HepG2 (cell line): ENCODE results near the gene CTIF. TPM values are rescaled to one million over a fixed set of nuclear protein-coding genes. Genes with fewer than 3 reads are reported as not detected.

Source experiments
- ATAC-seq: fragments of 200-7000 bp; cut with Tn5 transposase; 3 replicates; pipeline ENCODE4 v1.9.1; 2020; ENCODE audit warnings: mild to moderate bottlenecking, moderate library complexity
- BruUV-seq: library from RNA; stranded (reverse); fragments of 400-500 nt; replicated peaks from 2 replicates; lab custom pipeline; 2021; lab: Mats Ljungman, UMichigan
- CTCF ChIA-PET: fragments of 300-600 bp; formaldehyde crosslinking; extraction: SDS; loops from one replicate; lab custom pipeline; 2021; ENCODE audit warnings: low total read pairs, inconsistent platforms, low intra/inter-chr PET ratio; lab: Yijun Ruan, JAX
- POLR2A ChIA-PET: fragments of 350-600 bp; sonication (Branson Sonifier 250); formaldehyde crosslinking; loops from one replicate; lab custom pipeline; 2020; ENCODE audit warnings: antibody characterized with exemption, inconsistent platforms; lab: Yijun Ruan, JAX
- DNase-seq: peaks from one replicate; pipeline ENCODE4 v3.0.0-alpha.2; 2015; ENCODE audit warnings: low spot score
- FAIRE-seq: peaks from 3 replicates; lab custom pipeline; 2011; peaks lifted over from hg19 to GRCh38; lab: Jason Lieb, UNC
- H2AFZ ChIP-seq: one replicate; pipeline ENCODE4 v1.6.1; 2011; ENCODE audit warnings: low read length, inconsistent platforms
- H3K27ac ChIP-seq: fragments of 300-600 bp; 3 replicates; pipeline ENCODE4 v1.8.0; 2011; ENCODE audit warnings: mixed run types, mild to moderate bottlenecking, mixed read lengths, low read length, inconsistent platforms; ENCODE audit not compliant: insufficient read depth; ENCODE audit errors: extremely low read length
- H3K27me3 ChIP-seq, 2 experiments: fragments of 200-600 bp in 1 of 2; 2 replicates in 1 of 2; 3 replicates in 1 of 2; pipeline versions ENCODE4 v1.6.0 to v1.8.0; 2011; ENCODE audit warnings: low read length in 2 of 2, mild to moderate bottlenecking in 2 of 2, moderate library complexity in 2 of 2, inconsistent platforms in 1 of 2; ENCODE audit not compliant: insufficient read depth in 2 of 2, control insufficient read depth in 1 of 2
- H3K36me3 ChIP-seq, 2 experiments: fragments of 200-600 bp in 1 of 2; replicated peaks in 1 of 2; 2 replicates in 1 of 2; 3 replicates in 1 of 2; pipeline versions ENCODE4 v1.5.1 to v1.8.0; 2011; ENCODE audit warnings: low read length in 2 of 2, inconsistent platforms in 1 of 2; ENCODE audit not compliant: insufficient read depth in 2 of 2, control insufficient read depth in 1 of 2
- H3K4me1 ChIP-seq: 2 replicates; pipeline ENCODE4 v1.5.1; 2012; ENCODE audit warnings: low read length, inconsistent platforms; ENCODE audit not compliant: insufficient read depth
- H3K4me2 ChIP-seq: 2 replicates; pipeline ENCODE4 v1.6.0; 2011; ENCODE audit warnings: low read depth, low read length, inconsistent platforms
- H3K4me3 ChIP-seq, 3 experiments: fragments of 200-600 bp in 1 of 3; sonication (generic), shearing (Covaris generic) in 1 of 3; replicated peaks in 1 of 3; 2 replicates each; pipeline ENCODE4 v1.5.1; 2011 to 2016; ENCODE audit warnings: low read length in 3 of 3, inconsistent platforms in 2 of 3, low read depth in 2 of 3, mild to moderate bottlenecking in 2 of 3, control low read depth in 1 of 3, mixed read lengths in 1 of 3; ENCODE audit not compliant: insufficient read depth in 1 of 3
- H3K79me2 ChIP-seq: one replicate; pipeline ENCODE4 v1.6.1; 2011; ENCODE audit warnings: low read length, inconsistent platforms; ENCODE audit not compliant: insufficient read depth
- H3K9ac ChIP-seq: 2 replicates; pipeline ENCODE4 v1.6.0; 2011; ENCODE audit warnings: mild to moderate bottlenecking, low read depth, low read length, inconsistent platforms; ENCODE audit not compliant: insufficient read depth
- H3K9me3 ChIP-seq: 2 replicates; pipeline ENCODE4 v1.5.1; 2012; ENCODE audit warnings: mild to moderate bottlenecking, low read length
- H4K20me1 ChIP-seq: 2 replicates; pipeline ENCODE4 v1.6.0; 2011; ENCODE audit warnings: inconsistent platforms, mild to moderate bottlenecking, low read length, moderate library complexity; ENCODE audit not compliant: insufficient read depth
- HMGA1 ChIP-seq: sonication (generic); formaldehyde crosslinking; conservative IDR thresholded peaks from 2 replicates; pipeline ENCODE4 v1.4.0; 2020; ENCODE audit warnings: missing genetic modification reagents
- RBFOX2 ChIP-seq: fragments of 200-400 bp; formaldehyde crosslinking; IDR thresholded peaks from 2 replicates; pipeline ENCODE4 v1.6.1; 2017; ENCODE audit warnings: low read depth, mild to moderate bottlenecking, low read length
- RXRB ChIP-seq: IDR thresholded peaks from 2 replicates; pipeline ENCODE4 v1.6.1; 2016; ENCODE audit warnings: borderline replicate concordance, missing genetic modification reagents, missing compliant biosample characterization
- SMC3 ChIP-seq: IDR thresholded peaks from 2 replicates; pipeline ENCODE4 v1.6.1; 2011; ENCODE audit warnings: low read length, improper control_type of control experiment
- TEAD3 ChIP-seq: optimal IDR thresholded peaks from 2 replicates; pipeline ENCODE3; 2016; ENCODE audit warnings: borderline replicate concordance
- ZBTB7B ChIP-seq: sonication (generic); formaldehyde crosslinking; IDR thresholded peaks from 2 replicates; pipeline ENCODE4 v1.4.0; 2020; ENCODE audit warnings: missing genetic modification reagents
- ZNF3 ChIP-seq: IDR thresholded peaks from 2 replicates; pipeline ENCODE4 v1.7.0; 2017; ENCODE audit warnings: inconsistent platforms
- ZNF33A ChIP-seq: sonication (generic); formaldehyde crosslinking; IDR thresholded peaks from 2 replicates; pipeline ENCODE4 v1.5.1; 2020; ENCODE audit warnings: missing genetic modification reagents, mild to moderate bottlenecking, moderate library complexity, borderline replicate concordance
- ZNF33B ChIP-seq: sonication (generic); formaldehyde crosslinking; IDR thresholded peaks from 2 replicates; pipeline ENCODE4 v1.5.1; 2020; ENCODE audit warnings: mild to moderate bottlenecking, missing genetic modification reagents
- ZNF556 ChIP-seq: sonication (generic); formaldehyde crosslinking; IDR thresholded peaks from 2 replicates; pipeline ENCODE4 v1.4.0; 2020; ENCODE audit warnings: mild to moderate bottlenecking, missing genetic modification reagents, borderline replicate concordance
- ZNF562 ChIP-seq: sonication (generic); formaldehyde crosslinking; IDR thresholded peaks from 2 replicates; pipeline ENCODE4 v1.8.0; 2022; ENCODE audit warnings: missing genetic modification reagents, borderline replicate concordance
- ZSCAN22 ChIP-seq: sonication (generic); formaldehyde crosslinking; IDR thresholded peaks from 2 replicates; pipeline ENCODE4 v1.4.0; 2020; ENCODE audit warnings: mild to moderate bottlenecking, missing genetic modification reagents
- ZSCAN29 ChIP-seq: sonication (generic); formaldehyde crosslinking; conservative IDR thresholded peaks from 2 replicates; pipeline ENCODE4 v1.4.0; 2020; ENCODE audit warnings: mild to moderate bottlenecking, missing genetic modification reagents
- WGBS: methylation state at CpG from one replicate; pipeline ENCODE4 v1.1.6; 2017; ENCODE audit warnings: low lambda C conversion rate; 5-methylcytosine and 5-hydroxymethylcytosine counted together
- in situ Hi-C: cut with HindIII; loops from 2 replicates; pipeline ENCODE4 v1.10.0; 2017; ENCODE audit warnings: low pct_unique_long_range_greater_than_20kb; ENCODE audit not compliant: extremely low pct_ligation_motif_present
- intact Hi-C: fragments of 100-400 bp; cut with micrococcal nuclease; formaldehyde crosslinking; loops from one replicate; pipeline ENCODE4 v1.10.0; 2022; ENCODE audit not compliant: unreplicated experiment
- polyA plus RNA-seq, 8 experiments: library from polyadenylated mRNA; depleted of rRNA in 3 of 8; stranded (reverse) in 7 of 8; unstranded in 1 of 8; fragments of >200 nt; fragmentation: Illumina TruSeq in 4 of 8; extraction: Trizol in 4 of 8; gene quantifications; 2 replicates each; pipeline versions ENCODE4 v1.2.1 to v1.2.3, GENCODE V29; 2011 to 2016; ENCODE audit warnings: low read depth in 4 of 8, missing spikeins in 1 of 8, mixed read lengths in 1 of 8; ENCODE audit not compliant: insufficient read depth in 1 of 8
- total RNA-seq, 5 experiments: library from RNA; depleted of rRNA; stranded (reverse); fragments of >200 nt; fragmentation: Illumina TruSeq; extraction: Trizol; gene quantifications; 2 replicates each; pipeline ENCODE4 v1.2.3, GENCODE V29; 2016; ENCODE audit warnings: low read depth in 1 of 5
- TF ChIP-seq, protein P1 (sequence below): IDR thresholded peaks from 2 replicates; pipeline ENCODE4 v1.6.1; 2012; ENCODE audit warnings: inconsistent platforms
- TF ChIP-seq, protein P2 (sequence below): sonication (generic); formaldehyde crosslinking; IDR thresholded peaks from 2 replicates; pipeline ENCODE4 v1.4.0; 2020; ENCODE audit warnings: mild to moderate bottlenecking, low read depth, missing genetic modification reagents
- TF ChIP-seq, protein P3 (sequence below): IDR thresholded peaks from 2 replicates; pipeline ENCODE4 v1.6.1; 2016; ENCODE audit warnings: mild to moderate bottlenecking
- TF ChIP-seq, protein P4 (sequence below): sonication (generic); formaldehyde crosslinking; conservative IDR thresholded peaks from 2 replicates; pipeline ENCODE4 v1.4.0; 2020; ENCODE audit warnings: missing genetic modification reagents

Gene CTIF
- total and polyA plus RNA-seq, 2 of the 13 experiments (the other 11 are each of a cell fraction or from before 2014, with no cell fraction given), result 18.2 to 28.0 TPM

DNA sequence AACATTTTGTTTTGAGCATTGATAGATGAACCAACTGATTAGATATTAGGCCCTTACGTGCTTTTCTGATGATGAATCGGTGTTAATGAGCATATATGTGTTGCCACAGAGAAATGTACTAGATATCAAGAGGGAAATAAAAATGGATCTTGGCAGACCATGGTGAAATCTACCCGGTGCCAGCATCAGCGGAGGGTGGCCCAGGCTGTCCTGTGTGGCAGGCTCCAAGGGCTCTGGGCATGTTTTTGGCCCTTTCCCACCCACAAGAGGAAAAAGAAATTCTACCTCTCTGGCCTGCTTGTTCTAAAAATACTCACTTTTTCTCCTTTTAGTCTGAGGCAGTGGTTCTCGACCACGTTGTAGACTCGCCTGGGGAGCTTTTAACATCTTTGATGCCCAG is 154.2 kb downstream of the CTIF start:
- WGBS, result 97% methylated on average over 7 of the region's 7 CpGs
- ATAC-seq (no peak), DNase-seq (no peak), FAIRE-seq (no peak)
- ChIA-PET POLR2A (no interaction called here), CTCF (no interaction called here)
- H3K4me1 ChIP-seq, result peaks cover 8% of the 10 kb centered on the region
- no peaks in the 10 kb centered on the region for H3K79me2 ChIP-seq
- no peak overlapping the region for H3K27ac ChIP-seq
- peaks cover 4 to 33% of the 10 kb centered on the region in 2 experiments for H3K36me3 ChIP-seq
- no peaks in the 10 kb centered on the region for H3K9me3 ChIP-seq
- H3K27me3 ChIP-seq, result no peaks in the 10 kb centered on the region
- intact Hi-C loops, result no loop called here
- H3K4me2 ChIP-seq, result no peak overlapping the region
- no peak overlapping the region for H3K4me3 ChIP-seq
- no peak overlapping the region for H2AFZ ChIP-seq
- H3K9ac ChIP-seq, result no peak overlapping the region
- H4K20me1 ChIP-seq, result no peaks in the 10 kb centered on the region
- in situ Hi-C loops, result loop anchor here (25.0 kb wide), 1 partner anchor 744 kb away; no protein-coding TSS in a partner anchor
- BruUV-seq, result no TSS peak
- TF ChIP-seq SMC3 (no peak), TEAD3 (CRISPR knock-in tag) (no peak), HMGA1 (CRISPR knock-in tag) (no peak), RBFOX2 (no peak), ZSCAN22 (CRISPR knock-in tag) (no peak), RXRB (CRISPR knock-in tag) (no peak), ZNF3 (CRISPR knock-in tag) (no peak), ZNF33A (no peak), ZSCAN29 (CRISPR knock-in tag) (no peak), ZNF556 (CRISPR knock-in tag) (no peak), ZBTB7B (CRISPR knock-in tag) (no peak), ZNF33B (no peak), ZNF562 (CRISPR knock-in tag) (no peak)
- TF ChIP-seq, protein P1, sequence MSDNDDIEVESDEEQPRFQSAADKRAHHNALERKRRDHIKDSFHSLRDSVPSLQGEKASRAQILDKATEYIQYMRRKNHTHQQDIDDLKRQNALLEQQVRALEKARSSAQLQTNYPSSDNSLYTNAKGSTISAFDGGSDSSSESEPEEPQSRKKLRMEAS, result no peak
- TF ChIP-seq, protein P2, sequence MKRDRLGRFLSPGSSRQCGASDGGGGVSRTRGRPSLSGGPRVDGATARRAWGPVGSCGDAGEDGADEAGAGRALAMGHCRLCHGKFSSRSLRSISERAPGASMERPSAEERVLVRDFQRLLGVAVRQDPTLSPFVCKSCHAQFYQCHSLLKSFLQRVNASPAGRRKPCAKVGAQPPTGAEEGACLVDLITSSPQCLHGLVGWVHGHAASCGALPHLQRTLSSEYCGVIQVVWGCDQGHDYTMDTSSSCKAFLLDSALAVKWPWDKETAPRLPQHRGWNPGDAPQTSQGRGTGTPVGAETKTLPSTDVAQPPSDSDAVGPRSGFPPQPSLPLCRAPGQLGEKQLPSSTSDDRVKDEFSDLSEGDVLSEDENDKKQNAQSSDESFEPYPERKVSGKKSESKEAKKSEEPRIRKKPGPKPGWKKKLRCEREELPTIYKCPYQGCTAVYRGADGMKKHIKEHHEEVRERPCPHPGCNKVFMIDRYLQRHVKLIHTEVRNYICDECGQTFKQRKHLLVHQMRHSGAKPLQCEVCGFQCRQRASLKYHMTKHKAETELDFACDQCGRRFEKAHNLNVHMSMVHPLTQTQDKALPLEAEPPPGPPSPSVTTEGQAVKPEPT, result no peak
- TF ChIP-seq, protein P3, sequence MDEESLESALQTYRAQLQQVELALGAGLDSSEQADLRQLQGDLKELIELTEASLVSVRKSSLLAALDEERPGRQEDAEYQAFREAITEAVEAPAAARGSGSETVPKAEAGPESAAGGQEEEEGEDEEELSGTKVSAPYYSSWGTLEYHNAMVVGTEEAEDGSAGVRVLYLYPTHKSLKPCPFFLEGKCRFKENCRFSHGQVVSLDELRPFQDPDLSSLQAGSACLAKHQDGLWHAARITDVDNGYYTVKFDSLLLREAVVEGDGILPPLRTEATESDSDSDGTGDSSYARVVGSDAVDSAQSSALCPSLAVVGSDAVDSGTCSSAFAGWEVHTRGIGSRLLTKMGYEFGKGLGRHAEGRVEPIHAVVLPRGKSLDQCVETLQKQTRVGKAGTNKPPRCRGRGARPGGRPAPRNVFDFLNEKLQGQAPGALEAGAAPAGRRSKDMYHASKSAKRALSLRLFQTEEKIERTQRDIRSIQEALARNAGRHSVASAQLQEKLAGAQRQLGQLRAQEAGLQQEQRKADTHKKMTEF (CRISPR knock-in tag), result no peak
- TF ChIP-seq, protein P4, sequence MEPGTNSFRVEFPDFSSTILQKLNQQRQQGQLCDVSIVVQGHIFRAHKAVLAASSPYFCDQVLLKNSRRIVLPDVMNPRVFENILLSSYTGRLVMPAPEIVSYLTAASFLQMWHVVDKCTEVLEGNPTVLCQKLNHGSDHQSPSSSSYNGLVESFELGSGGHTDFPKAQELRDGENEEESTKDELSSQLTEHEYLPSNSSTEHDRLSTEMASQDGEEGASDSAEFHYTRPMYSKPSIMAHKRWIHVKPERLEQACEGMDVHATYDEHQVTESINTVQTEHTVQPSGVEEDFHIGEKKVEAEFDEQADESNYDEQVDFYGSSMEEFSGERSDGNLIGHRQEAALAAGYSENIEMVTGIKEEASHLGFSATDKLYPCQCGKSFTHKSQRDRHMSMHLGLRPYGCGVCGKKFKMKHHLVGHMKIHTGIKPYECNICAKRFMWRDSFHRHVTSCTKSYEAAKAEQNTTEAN (CRISPR knock-in tag), result no peak
